DMS79 (cell line): ENCODE measurements around the gene CFAP410.
A peak's percentile ranks its signal among the peaks of the same experiment; 100 is the strongest.

ENCODE experiments used
- DNase-seq: peaks from one replicate; lab custom pipeline; 2025; lab: John Stamatoyannopoulos, UW

CFAP410 gene

DNA sequence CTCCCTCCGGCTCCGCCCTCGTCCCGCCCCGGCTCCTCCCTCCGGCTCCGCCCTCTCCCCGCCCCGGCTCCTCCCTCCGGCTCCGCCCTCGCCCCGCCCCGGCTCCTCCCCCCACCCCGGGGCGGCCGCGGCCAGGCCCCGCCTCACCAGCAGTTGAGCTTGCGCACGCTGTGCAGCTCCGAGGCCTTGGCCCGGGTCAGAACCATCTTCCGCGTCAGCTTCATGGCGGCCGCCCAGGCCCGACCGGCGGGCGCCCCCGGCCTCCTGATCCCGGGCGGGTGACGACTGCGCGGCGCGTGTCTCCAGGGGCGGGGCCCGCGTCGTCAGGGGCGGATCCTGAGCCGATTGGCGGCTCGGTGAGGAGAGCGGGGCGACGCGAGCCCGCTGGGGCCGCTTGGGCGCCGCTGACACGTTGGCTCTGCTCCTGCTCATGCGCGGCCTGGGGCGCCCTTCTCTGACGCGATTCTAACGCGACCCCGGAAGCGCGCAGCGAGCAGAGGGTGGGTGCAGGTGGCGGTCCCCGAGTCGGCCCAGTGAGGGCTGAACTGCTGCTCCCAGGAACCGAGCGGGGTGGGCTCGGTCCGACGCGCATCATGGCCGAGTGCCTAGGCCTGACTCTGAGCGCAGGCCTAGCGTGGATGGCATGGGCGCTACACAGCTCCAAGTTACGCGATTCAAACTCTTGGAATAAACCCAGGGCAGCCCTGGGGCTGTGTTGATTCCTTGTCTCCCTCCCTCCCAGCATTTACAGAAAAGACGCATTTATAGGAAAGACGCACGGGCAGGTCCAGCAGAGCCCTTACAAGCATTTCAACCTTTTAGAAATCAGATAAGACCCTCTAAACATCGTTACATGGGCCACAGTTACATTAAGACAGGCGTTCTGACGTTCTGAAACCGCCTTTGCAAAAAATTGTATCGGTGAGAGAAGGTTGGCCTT, at the start of gene CFAP410:
Gene CFAP410 (minus strand): TSS at position 420 of the 940 bp plus-strand sequence. CDS start 196 bp downstream, at position 224.
- DNase-seq = peak; percentile 88

DNA sequence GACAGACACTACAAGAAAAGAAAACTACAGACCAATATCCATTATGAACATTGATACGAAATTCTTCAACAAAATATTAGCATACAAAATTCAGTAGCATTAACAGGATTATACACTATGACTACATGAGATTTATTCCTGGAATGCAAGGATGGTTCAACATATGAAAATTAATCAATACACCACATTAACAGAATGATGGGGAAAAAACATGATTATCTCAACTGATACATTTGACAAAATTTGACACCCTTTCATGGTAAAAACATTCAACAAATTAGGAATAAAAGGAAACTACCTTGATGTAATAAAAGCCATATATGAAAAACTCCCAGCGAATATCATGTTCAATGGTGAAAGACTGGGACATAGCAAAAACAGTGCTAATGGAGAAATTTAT, 45.8 kb upstream of the CFAP410 start:
- no peak for DNase-seq

DNA sequence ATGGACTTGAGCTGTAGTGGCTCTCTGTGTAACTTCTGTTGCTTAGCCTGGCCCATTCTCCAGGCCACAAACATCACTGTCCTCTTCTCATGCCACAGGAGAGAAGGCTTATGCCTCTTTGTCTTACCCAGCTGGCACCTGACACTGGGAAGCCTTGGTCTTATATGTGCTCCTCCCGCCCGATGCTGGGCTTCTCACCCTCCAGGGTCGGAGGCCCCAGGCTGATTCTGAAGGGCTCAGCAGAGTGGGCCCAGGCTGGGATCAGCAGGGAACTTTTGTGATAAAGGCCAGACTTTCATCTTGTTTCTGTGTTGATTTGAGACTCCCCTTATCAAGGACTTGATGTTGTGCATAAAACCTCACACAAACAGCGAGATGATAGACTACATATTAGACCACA, 44.0 kb upstream of the CFAP410 start:
- no peak for DNase-seq

DNA sequence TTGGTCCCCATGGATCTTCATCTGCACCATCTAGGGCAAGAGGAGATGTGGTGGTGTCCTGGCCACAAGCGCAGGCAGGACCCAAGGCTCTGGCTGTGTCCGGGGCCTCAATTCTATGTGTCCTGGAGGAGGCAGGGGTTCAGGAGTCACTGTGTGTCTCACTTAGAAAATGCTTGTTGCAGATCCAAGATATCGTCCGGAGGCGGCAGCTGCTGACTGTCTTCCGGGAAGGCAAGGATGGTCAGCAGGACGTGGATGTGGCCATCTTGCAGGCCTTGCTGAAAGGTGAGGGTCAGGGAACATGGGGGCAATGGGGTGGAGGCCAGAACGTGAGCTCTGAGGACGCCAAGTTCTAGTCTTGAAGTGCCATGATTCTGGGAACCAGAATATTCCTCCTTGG, 43.3 kb upstream of the CFAP410 start:
- DNase-seq = no peak

DNA sequence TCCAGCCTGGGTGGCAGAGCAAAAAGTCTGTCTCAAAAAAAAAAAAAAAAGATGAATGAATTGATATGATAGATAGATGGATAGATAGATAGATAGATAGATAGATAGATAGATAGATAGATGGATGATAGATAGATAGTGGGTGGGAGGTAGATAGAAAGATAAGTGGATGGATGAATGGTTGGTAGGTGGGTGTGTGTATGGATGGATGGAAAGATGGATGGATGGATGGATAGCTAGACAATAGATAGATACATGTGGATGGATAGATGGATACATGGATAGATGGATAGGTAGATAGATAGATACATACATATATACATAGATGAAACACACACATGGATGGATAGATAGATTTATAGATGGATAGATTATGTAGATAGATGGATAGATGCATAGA, 42.7 kb upstream of the CFAP410 start:
- DNase-seq = no peak

DNA sequence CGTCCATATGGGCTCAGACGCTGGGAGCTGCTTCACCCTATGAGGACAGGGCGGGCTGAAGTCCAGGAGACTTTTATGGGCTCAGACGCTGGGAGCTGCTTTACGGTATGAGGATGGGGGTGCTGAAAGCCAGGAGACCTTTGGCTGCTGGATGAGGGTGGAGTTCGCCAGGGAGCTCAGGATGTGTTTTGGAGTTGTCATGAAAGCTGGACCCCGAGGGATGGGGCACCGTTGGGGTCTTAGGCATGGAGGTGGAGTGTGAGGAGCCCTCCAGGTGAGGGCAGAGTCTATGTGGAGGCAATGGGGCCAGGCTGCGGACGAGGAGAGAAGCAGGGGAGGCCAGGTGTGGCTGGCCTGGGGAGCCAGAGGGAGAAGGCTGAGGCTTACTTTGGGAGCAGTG, 41.7 kb upstream of the CFAP410 start:
- DNase-seq = no peak

DNA sequence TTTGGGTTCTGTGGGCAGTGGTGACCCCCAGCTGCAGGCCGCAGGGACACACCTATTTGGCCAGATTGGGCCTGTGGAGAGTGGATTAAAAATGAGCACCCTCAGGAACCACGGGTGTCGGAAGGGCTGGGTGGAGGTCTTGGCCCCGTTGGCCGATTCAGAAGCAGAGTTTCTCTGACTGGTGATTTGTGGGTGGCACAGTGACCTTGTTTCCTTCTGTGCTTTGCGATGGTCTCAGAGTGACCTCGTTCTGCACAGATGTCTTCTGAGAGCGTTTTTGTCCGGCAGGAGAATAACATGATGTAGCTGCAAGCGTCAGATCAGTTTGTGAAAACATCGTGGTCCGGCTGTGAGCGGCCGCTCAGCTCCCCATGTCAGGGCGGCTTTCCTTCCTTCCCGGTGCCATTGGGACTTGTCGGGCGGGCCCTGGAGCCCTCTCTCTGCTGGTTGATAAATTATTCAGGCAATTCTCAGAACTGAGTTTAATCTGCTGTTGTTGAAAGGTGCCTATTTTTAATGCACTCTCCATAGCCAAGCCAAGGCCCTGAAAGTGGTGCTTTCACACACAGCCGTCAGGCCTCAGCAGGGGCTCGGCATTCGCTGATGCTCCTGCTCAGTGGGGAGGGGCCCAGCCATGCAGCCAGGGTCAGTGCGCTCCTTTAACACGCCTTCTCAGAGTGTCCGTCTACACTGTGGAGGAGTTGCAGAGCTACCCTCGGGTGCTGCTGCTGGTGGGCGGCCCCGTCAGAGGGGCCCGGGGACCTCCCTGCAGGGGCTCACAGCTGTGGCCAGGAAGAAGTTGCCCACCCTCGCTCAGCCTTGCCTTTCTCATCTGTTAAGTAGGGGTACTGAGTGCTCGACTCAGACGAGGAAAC, 41.0 kb upstream of the CFAP410 start:
- DNase-seq = no peak

DNA sequence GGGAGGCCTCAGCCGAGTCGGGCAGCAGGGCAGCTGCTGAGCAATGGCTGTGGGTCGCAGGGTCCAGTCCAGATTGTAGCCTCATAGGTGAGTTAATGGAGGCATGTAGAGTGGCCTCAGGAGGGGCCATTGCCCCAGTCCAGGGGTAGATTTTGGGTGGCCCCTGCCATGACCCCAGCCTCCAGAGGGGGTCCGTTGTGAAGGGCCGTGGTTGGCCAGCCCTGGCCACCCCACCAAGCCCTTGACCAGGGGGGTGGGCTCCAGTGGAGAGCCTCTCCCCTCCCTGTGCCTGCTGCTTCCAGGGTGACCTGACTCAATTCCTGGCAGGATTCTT, 40.3 kb upstream of the CFAP410 start:
- DNase-seq = no peak

DNA sequence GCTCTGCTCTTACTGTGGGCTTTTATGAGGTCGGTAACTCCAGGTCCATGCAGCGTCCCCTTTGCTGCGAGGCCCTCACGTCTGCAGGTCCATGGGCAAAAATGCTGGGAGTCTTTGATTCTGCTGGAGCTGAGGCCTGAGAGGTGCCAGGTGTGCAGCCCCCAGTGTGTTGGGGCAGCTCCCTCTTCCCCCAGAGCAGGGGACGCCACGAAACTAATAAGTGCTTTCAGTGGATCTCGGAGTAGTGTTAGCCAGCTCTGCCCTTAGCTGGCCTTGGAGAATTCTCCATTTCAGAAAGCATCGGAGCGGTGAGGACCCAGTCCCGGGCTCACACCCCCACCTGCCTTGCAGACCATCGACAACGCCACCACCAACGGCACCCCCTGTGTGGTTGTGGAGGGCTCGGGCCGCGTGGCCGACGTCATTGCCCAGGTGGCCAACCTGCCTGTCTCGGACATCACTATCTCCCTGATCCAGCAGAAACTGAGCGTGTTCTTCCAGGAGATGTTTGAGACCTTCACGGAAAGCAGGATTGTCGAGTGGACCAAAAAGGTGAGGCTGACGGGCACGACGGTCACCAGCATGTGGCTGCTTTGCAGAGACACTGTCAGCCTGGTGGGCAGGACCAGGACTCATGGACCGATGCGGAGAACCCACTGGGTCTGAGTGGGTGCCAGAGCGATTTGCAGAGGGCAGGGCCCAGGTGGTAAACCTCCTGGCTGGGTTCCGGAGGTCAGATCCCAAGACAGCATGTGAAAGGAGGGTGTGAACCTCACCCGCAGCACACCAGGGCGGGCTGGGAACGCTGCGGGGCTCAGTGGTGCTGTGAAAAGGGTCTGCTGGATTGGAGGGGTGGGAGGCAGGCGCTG, 39.7 kb upstream of the CFAP410 start:
- DNase-seq = no peak

DNA sequence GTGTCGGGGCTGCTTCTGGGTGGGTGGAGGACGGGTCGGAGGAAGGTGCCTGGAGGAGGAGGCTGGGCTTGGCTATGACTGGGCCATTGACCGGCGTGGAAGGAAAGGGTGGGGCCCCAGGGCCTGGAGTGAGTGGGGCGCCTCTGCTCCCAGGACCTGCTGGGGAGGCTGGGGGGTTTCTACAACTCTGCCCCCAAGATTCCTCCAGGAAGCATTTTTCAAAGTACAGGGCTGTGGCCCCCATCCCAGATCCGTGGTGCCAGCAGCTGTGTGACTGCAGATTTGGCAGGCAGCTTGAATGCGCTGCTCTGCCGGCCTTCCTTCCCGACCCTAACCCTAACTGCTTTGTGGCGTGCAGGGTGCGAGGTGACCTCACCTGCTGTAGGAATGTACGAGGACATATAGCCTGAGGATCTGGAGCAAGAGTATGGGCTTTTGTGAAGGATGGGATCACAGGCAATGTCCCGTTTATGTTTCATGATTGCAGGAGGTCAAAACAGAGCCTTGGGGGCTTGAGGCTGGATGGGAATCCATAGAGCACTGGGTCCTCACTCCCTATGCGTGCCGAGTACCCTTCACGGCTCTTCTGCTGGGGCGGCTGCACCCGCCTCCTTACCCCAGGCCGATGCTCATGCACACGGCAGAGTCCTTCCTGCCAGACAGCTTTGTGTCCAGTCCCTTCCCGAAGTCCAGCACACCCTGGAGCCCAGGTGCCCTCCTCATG, 38.9 kb upstream of the CFAP410 start:
- no peak for DNase-seq

DNA sequence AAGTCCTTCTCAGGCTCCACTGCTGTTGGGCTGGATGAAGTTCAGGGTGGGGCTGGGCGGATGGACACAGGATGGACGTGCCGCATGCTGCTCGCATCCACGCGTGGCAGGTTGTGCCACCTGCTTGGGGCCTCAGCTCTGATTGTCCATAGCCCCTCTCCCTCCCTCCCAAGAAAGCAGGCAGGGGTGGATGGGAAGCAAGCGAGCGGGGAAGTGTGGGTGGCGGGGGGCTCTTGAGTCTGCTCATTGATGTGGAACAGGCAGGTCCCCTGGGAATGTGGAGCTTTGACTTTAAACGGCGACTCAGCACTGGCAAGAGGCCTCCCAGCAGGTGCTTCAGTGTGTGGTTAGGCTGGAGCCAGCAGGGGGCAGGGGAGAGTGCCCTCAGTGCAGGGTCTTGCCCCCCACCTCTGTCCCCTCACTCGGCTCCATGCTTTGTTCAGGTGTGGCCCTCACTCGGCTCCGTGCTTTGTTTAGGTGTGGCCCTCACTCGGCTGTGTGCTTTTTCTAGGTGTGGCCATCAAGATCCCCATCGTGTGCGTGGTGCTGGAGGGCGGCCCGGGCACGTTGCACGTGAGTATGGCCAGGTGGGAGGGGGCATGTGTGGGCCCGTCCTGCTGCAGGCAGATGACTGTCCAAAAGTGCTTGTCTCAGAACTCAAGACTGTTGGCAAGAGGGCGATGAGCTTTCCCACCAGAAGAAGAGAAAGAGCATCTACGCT, 38.2 kb upstream of the CFAP410 start:
- peak; percentile 92 for DNase-seq

DNA sequence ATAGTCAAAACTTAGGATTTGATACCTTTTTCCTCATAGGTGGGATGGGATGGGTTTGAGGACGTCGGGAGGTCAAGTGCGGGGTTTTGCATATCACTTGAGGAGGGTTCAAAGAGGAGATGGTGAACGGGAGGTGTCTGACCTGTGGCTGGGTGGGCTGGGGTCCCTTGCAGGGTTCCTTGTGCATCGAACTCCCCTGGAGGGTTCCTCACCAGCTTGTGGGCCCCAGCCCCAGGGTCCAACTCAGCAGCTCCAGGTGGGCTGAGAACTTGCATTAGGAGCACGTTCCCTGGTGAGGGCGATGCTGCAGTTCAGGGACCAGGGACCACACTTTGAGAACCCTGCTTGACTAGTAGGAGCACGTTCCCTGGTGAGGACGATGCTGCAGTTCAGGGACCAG, 37.4 kb upstream of the CFAP410 start:
- no peak for DNase-seq

DNA sequence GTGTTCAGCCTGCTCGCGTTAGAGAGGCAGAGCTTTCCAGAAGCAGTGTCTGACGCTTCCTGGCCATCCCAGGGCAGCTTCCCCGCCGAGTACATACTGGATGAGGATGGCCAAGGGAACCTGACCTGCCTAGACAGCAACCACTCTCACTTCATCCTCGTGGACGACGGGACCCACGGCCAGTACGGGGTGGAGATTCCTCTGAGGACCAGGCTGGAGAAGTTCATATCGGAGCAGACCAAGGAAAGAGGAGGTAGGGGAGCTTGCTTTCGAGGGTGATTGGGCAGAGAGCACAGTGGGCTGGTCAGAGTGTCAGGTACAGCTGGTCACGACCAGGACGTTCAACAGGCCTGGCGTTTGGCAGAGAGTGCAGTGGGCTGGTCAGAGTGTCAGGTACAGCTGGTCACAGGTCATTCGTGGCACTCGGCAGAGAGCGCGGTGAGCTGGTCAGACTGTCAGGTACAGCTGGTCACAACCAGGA, 36.6 kb upstream of the CFAP410 start:
- no peak for DNase-seq

DNA sequence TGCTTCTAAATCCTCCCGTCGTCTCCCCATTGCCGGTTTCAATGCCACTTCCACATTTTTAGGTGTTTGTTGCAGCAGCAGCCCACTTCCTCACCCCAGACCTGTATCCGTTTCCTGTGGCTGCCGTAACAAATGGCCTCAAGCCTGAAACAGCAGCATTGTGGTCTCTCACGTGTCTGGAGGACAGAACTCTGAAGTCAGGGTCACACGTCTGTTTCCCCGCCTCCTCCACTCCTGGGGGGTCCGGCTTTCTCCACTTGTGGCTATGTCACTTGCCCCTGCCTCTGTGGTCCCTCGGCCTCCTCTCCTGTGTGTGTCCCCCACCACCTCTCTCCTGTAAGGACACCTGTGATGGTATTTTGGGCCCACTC, 36.1 kb upstream of the CFAP410 start:
- no peak for DNase-seq

DNA sequence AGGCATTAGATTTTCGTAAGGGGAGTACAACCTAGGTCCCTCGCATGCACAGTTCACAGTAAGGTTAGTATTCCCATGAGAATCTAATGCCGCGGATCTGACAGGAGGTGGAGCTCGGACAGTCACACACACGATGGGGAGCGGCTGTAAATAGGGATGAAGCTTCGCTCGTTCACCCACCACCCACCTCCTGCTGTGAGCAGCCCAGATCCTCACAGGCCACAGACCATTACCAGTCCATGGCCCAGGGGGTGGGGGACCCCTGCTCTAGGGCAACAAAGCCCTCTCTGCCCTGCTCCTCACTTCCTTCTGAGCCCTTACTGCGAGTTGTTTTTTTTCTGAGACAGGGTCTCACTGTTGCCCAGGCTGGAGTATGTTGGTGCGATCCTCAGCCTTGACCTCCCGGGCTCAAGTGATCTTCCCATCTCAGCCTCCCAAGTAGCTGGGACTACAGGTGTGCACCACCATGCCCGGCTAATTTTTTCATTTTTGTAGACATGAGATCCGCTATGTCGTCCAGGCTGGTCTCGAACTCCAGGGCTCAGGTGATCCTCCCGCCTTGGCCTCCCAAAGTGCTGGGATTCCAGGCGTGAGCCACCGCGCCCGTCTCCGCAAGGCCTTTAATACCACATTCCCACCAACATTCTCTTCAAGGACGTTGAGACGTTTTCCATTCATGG, 35.6 kb upstream of the CFAP410 start:
- no peak for DNase-seq

DNA sequence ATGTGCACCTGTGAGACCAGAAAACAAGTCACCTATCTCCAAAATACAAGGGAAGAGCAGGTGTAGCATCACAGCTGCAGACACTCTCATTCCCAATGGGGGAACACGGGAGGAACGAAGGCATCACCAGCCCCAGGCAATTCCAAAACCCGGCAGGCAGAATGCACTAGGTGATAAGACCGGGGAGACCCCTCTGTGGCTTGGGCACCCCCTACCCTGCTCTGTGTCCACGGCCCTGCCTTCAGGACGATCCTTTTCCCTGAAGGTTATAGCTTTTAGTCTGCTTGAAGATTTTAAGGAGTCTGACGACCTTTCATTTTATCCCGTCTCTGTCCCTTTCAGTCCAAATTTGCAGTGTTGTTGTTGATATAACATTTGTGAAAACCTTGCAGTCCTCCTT, 33.4 kb upstream of the CFAP410 start:
- DNase-seq = no peak

DNA sequence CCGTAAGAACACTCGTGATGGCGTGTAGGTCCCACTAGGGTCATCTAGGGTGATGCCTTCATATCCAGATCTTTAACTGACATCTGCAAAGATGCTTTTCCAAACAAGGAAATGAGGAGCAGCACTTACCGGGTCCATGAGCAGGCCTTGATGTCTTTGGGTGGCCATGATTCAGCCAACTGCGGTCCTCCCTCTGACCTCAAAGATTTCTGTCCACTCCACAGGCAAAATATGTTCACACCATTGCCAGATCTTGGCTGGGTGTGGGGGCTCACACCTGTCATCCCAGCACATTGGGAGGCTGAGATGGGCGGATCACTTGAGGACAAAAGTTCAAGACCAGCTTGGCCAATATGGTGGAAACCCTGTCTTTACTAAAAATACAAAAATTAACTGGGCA, 32.4 kb upstream of the CFAP410 start:
- DNase-seq = no peak

DNA sequence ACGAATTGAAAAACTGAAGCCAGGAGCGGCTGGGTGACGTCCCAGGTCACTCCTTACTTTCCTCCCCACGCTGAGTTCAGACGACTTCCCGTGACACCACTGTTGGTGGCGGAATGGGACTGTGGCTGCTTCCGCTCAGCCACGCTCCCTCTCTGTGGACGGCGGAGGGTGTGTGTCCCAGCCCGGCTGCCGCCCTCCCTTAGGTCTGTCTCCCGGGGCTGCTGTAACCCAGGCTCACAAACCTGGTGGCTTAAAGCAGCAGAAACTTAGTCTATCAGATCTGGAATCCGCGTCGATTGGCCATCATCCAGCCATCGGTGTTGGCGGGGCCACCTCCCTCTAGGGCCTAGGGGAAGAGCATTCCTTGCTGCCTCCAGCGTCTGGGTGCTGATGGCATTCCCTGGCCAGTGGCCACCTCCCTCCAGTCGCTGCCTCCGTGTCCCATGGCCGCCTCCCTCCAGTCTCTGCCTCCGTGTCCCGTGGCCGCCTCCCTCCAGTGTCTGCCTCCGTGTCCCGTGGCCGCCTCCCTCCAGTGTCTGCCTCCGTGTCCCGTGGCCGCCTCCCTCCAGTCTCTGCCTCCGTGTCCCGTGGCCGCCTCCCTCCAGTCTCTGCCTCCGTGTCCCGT, 31.7 kb upstream of the CFAP410 start:
- no peak for DNase-seq

DNA sequence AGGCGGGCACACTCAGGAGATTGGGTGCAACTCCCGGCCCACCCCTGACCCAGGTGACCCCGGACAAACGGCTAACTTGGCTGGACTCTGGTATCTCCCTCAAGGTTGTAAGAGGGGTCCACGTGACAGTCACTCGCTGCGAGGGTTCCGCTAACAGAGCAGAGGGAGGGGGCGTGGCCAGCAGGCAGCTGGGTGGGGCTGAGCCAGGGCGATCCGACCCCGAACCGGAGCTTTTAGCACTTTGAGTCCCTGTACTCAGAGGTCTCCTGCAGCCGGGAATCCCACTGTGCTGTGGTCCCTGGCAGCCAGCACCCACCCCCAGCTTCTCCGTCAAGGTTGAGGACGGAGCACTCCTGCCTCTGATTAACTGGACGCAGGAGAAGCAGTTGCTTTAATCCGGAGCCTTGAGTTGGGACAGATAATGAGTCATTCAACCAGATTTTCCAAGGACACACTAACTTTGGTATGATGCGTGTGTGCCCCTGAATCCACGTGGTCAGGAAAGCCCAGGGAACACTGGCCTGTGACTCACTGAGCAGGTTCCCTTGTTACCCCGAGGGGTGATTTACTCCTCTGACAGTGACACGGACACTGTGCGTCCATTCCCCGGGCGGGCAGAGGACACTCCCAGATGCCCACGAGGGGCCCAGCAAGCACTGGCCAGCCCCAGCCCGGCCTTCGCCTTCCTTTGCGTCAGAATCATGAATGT, 31.0 kb upstream of the CFAP410 start:
- DNase-seq = no peak
